Astrocyte of the cerebellum (primary cell): ENCODE measurements around the gene TBC1D17.

Experiments
- DNase-seq: peaks from one replicate; pipeline ENCODE4 v3.0.0-alpha.2; 2011; ENCODE audit warnings: low read depth
- H3K4me3 ChIP-seq: 2 replicates; pipeline ENCODE4 v1.5.1; 2011; ENCODE audit warnings: mild to moderate bottlenecking, low read depth, low read length, moderate library complexity
- in situ Hi-C: cut with HindIII; loops from 2 replicates; pipeline ENCODE4 v1.10.0; 2017; ENCODE audit warnings: low sequenced_read_pairs
- TF ChIP-seq, protein P1 (sequence below): IDR thresholded peaks from 2 replicates; pipeline ENCODE4 v1.5.1; 2012; ENCODE audit warnings: low read length, low read depth, moderate library complexity, mild to moderate bottlenecking; ENCODE audit errors: missing control alignments

Gene TBC1D17

DNA sequence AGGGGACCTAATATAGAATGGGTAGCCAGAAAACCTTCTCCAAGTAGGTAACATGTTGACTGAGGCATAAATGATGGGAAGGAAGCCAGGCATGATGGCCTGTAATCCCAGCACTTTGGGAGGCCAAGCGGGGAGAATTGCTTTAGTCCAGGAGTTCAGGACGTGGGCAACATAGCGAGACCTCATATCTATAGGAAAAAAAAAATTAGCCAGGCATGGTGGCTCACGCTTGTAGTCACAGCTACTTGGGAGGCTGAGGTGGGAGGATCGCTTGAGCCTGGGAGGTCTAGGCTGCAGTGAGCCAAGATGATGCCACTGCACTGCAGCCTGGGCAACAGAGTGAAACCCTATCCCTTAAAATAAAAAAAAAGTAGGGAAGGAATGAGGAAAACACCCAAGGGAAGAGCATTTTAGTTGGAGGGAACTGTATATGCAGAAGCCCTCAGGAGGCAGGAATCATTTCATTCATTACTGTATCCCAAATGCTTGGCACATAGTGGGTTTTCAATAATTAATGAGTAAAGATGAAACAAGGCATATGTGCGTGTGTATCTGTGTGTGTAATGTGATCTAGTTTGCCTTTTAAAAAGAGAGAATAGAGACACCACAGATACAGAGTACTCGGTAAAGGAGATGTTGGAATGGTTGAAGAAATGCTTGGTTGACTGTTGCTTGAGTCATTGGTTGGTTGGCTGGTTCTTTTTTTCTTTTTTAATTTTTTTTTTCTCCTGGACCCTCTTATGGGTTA lies 54.0 kb downstream of the TBC1D17 start:
- TF ChIP-seq, protein P1, sequence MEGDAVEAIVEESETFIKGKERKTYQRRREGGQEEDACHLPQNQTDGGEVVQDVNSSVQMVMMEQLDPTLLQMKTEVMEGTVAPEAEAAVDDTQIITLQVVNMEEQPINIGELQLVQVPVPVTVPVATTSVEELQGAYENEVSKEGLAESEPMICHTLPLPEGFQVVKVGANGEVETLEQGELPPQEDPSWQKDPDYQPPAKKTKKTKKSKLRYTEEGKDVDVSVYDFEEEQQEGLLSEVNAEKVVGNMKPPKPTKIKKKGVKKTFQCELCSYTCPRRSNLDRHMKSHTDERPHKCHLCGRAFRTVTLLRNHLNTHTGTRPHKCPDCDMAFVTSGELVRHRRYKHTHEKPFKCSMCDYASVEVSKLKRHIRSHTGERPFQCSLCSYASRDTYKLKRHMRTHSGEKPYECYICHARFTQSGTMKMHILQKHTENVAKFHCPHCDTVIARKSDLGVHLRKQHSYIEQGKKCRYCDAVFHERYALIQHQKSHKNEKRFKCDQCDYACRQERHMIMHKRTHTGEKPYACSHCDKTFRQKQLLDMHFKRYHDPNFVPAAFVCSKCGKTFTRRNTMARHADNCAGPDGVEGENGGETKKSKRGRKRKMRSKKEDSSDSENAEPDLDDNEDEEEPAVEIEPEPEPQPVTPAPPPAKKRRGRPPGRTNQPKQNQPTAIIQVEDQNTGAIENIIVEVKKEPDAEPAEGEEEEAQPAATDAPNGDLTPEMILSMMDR = no peak
- H3K4me3 ChIP-seq = no peak overlapping the region
- no peak for DNase-seq
- in situ Hi-C loops = no loop called here

DNA sequence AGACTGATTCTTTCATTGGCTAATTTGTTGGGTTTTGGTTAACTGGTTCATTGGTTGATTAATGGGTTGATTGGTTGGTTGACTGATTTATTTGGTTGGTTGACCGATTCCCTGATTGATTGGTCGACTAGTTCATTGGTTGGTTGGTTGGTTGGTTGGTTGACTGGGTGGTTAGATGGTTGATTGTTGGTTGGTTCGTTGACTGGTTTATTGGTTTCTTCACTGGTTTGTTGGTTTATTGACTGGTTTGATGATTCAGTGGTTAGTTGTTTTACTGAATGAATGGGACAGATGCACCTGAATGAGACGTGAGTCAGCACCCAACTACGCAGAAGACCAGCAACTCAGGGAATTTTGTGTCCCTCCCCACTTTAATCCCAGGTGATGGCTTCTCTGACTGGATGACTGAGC lies 54.5 kb downstream of the TBC1D17 start:
- H3K4me3 ChIP-seq = no peak overlapping the region

DNA sequence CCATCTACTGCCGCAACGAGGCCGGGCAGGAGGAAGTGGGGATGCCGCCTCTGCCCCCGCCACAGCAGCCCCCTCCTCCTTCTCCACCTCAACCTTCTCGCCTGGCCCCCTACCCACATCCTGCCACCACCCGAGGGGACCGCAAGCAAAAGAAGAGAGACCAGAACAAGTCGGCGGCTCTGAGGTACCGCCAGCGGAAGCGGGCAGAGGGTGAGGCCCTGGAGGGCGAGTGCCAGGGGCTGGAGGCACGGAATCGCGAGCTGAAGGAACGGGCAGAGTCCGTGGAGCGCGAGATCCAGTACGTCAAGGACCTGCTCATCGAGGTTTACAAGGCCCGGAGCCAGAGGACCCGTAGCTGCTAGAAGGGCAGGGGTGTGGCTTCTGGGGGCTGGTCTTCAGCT lies 55.2 kb downstream of the TBC1D17 start:
- TF ChIP-seq, protein P1 = no peak
- in situ Hi-C loops = no loop called here
- DNase-seq = no peak
- no peak overlapping the region for H3K4me3 ChIP-seq

More for the DNA sequence above, 54.5 kb downstream of the TBC1D17 start:
- in situ Hi-C loops = no loop called here
- TF ChIP-seq, protein P1 = no peak
- DNase-seq = no peak

DNA sequence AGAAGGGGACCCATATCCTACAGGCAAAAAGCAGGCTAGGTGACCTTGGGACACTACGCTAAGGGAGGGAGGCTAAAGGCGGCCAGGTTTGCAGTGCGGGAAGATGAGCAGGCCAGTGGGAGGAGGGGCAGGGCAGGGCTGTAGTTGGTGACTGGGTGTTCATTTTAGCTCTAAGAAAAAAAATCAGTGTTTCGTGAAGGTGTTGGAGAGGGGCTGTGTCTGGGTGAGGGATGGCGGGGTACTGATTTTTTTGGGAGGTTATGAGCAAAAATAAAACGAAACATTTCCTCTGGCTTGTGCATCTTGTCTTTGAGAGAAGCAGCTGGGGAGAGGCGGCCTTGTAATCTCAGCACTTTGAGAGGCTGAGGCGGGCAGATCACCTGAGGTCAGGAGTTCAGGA lies 56.1 kb downstream of the TBC1D17 start:
- in situ Hi-C loops = no loop called here
- TF ChIP-seq, protein P1 = no peak
- H3K4me3 ChIP-seq = no peak overlapping the region
- DNase-seq = no peak

DNA sequence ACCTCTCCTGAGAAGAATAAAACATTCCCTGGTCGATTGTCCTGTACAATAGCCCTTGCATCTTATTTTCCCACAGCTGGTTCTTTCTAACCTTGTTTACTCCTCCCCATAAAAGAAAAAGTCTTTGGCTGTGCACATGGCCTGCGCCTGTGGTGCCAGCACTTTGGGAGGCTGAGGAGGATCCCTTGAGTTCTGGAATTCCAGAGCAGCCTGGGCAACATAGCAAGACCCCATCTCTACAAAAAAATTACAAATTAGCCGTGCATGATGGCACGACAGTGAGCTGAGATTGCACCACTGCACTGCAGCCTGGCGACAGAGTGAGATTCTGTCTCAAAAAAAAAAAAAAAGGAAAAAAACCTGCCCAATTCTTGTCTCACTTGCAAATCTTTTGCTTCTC lies 59.0 kb downstream of the TBC1D17 start:
- DNase-seq = no peak
- no peak overlapping the region for H3K4me3 ChIP-seq
- in situ Hi-C loops = no loop called here
- TF ChIP-seq, protein P1 = no peak

DNA sequence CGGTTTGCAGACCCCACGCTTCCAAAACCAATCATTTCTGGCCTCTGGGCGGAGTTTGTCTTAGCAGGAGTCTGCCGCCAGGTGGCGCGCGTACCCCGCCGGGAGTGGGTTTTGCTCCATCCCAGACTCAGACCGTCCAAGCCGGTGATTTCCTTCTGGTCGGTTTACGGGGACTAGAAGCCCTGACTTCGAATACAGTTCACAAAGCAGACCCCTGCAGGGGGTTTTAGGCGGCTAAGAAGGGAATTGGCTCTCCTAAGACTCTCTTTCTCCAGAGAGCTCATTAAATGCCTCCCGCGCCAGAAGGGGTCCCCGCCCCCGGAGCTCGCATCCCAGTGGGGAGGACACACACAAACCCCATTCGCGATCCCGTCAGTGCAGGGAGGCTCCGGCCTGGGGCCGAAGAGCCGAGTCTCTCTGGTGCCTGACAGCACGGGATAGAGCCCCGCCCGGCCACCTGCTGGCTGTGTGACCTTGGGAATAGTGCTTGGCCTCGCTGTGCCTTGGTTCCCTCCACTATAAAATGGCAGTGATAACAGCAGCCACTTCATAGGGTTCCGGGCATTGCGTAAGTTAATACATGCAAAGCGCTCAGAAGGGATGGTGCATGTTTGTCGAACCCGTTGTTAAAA lies 60.4 kb downstream of the TBC1D17 start:
- peak overlapping the region; percentile 25 for H3K4me3 ChIP-seq
- TF ChIP-seq, protein P1 = peak; percentile 94
- DNase-seq = peak; percentile 40
- in situ Hi-C loops = no loop called here
